T-helper 9 cell (primary cell): ENCODE data around the gene RNF220.

Experiments
- DNase-seq: peaks from one replicate; pipeline ENCODE4 v3.0.0-alpha.2; 2020

The RNF220 gene

GRCh38 chr1:44436401-44437106, 31.5 kb downstream of the RNF220 start:
- no peak for DNase-seq

GRCh38 chr1:44437107-44437716, 32.2 kb downstream of the RNF220 start:
- DNase-seq: no peak

- DNase-seq: no peak
Observed at GRCh38 chr1:44442791-44443190, 37.7 kb downstream of the RNF220 start.

GRCh38 chr1:44447051-44447810, 42.2 kb downstream of the RNF220 start:
- no peak for DNase-seq

- no peak for DNase-seq
Observed at GRCh38 chr1:44453798-44454349, 48.8 kb downstream of the RNF220 start.

- DNase-seq: no peak
Observed at GRCh38 chr1:44454704-44455103, 49.6 kb downstream of the RNF220 start.

- DNase-seq: no peak
Observed at GRCh38 chr1:44460107-44460882, 55.2 kb downstream of the RNF220 start.

GRCh38 chr1:44464361-44464760, 59.3 kb downstream of the RNF220 start:
- DNase-seq: no peak

GRCh38 chr1:44467566-44467965, 62.5 kb downstream of the RNF220 start:
- DNase-seq: no peak

- DNase-seq: no peak
Observed at GRCh38 chr1:44471911-44472453, 66.9 kb downstream of the RNF220 start.

GRCh38 chr1:44472620-44473525, 67.8 kb downstream of the RNF220 start:
- no peak for DNase-seq

GRCh38 chr1:44476891-44477290, 71.8 kb downstream of the RNF220 start:
- no peak for DNase-seq

- DNase-seq: no peak
Observed at GRCh38 chr1:44481701-44482100, 76.6 kb downstream of the RNF220 start.

- DNase-seq: no peak
Observed at GRCh38 chr1:44483089-44483874, 78.2 kb downstream of the RNF220 start.

- no peak for DNase-seq
Observed at GRCh38 chr1:44484155-44484688, 79.2 kb downstream of the RNF220 start.

GRCh38 chr1:44485229-44485933, 80.3 kb downstream of the RNF220 start:
- no peak for DNase-seq

- no peak for DNase-seq
Observed at GRCh38 chr1:44485934-44486460, 80.9 kb downstream of the RNF220 start.

- no peak for DNase-seq
Observed at GRCh38 chr1:44489481-44489880, 84.4 kb downstream of the RNF220 start.

- no peak for DNase-seq
Observed at GRCh38 chr1:44496541-44497171, 91.6 kb downstream of the RNF220 start.
